Ishikawa (cell line): ENCODE data around the gene ACACA.

ENCODE experiments used
- CEBPB ChIP-seq: IDR thresholded peaks from 2 replicates; pipeline ENCODE4 v1.6.1; 2012
- CREB1 ChIP-seq: IDR thresholded peaks from 2 replicates; pipeline ENCODE4 v1.6.1; 2012; ENCODE audit warnings: low read depth
- EGR1 ChIP-seq: IDR thresholded peaks from 2 replicates; pipeline ENCODE4 v1.6.1; 2012
- EP300 ChIP-seq: IDR thresholded peaks from 2 replicates; pipeline ENCODE4 v1.6.1; 2012; ENCODE audit warnings: borderline replicate concordance
- FOXM1 ChIP-seq: IDR thresholded peaks from 2 replicates; pipeline ENCODE4 v1.6.1; 2012; ENCODE audit warnings: low read depth, borderline replicate concordance
- MAX ChIP-seq: IDR thresholded peaks from 2 replicates; pipeline ENCODE4 v1.6.1; 2012
- NFIC ChIP-seq: IDR thresholded peaks from 2 replicates; pipeline ENCODE4 v1.6.1; 2012
- RAD21 ChIP-seq: IDR thresholded peaks from 2 replicates; pipeline ENCODE4 v1.6.1; 2012; ENCODE audit warnings: low read depth
- REST ChIP-seq: IDR thresholded peaks from 2 replicates; pipeline ENCODE4 v1.6.1; 2012; ENCODE audit warnings: low read depth, mild to moderate bottlenecking
- TAF1 ChIP-seq: IDR thresholded peaks from 2 replicates; pipeline ENCODE4 v1.6.1; 2012; ENCODE audit warnings: low read depth, mild to moderate bottlenecking
- TCF12 ChIP-seq: IDR thresholded peaks from 2 replicates; pipeline ENCODE4 v1.6.1; 2012; ENCODE audit warnings: low read depth
- TEAD4 ChIP-seq: IDR thresholded peaks from 2 replicates; pipeline ENCODE4 v1.6.1; 2012
- USF1 ChIP-seq: IDR thresholded peaks from 2 replicates; pipeline ENCODE4 v1.6.1; 2012
- YY1 ChIP-seq: IDR thresholded peaks from 2 replicates; pipeline ENCODE4 v1.6.1; 2012; ENCODE audit warnings: low read depth
- ZBTB7A ChIP-seq: IDR thresholded peaks from 2 replicates; pipeline ENCODE4 v1.6.1; 2012; ENCODE audit warnings: low read depth

Gene ACACA

GRCh38 chr17:37116671-37117185, 289.9 kb downstream of the ACACA start:
- TF ChIP-seq CEBPB: no peak
- TF ChIP-seq FOXM1: no peak
- TF ChIP-seq EGR1: no peak
- no peak for TF ChIP-seq MAX
- no peak for TF ChIP-seq RAD21
- no peak for TF ChIP-seq ZBTB7A
- TF ChIP-seq TEAD4: no peak
- TF ChIP-seq REST: no peak

- no peak for TF ChIP-seq CREB1
- TF ChIP-seq MAX: no peak
- TF ChIP-seq NFIC: no peak
- TF ChIP-seq RAD21: no peak
- TF ChIP-seq TEAD4: no peak
- TF ChIP-seq REST: no peak
Observed at GRCh38 chr17:37111329-37111728, 295.3 kb downstream of the ACACA start.

- no peak for TF ChIP-seq EP300
- TF ChIP-seq TCF12: no peak
- no peak for TF ChIP-seq CEBPB
- TF ChIP-seq TEAD4: no peak
- TF ChIP-seq MAX: no peak
- no peak for TF ChIP-seq EGR1
- TF ChIP-seq ZBTB7A: no peak
- no peak for TF ChIP-seq RAD21
- no peak for TF ChIP-seq CREB1
- no peak for TF ChIP-seq REST
- TF ChIP-seq NFIC: no peak
- TF ChIP-seq YY1: no peak
- no peak for TF ChIP-seq USF1
- TF ChIP-seq FOXM1: no peak
- TF ChIP-seq TAF1: no peak
Observed at GRCh38 chr17:37110746-37111145, 295.9 kb downstream of the ACACA start.

- no peak for TF ChIP-seq TAF1
- TF ChIP-seq CREB1: no peak
- TF ChIP-seq YY1: no peak
- TF ChIP-seq ZBTB7A: no peak
- TF ChIP-seq FOXM1: no peak
- no peak for TF ChIP-seq EP300
- TF ChIP-seq EGR1: no peak
- no peak for TF ChIP-seq RAD21
- TF ChIP-seq REST: no peak
- no peak for TF ChIP-seq NFIC
- TF ChIP-seq USF1: no peak
- TF ChIP-seq TCF12: no peak
- no peak for TF ChIP-seq CEBPB
- TF ChIP-seq MAX: no peak
- TF ChIP-seq TEAD4: no peak
Observed at GRCh38 chr17:37109731-37110710, 296.6 kb downstream of the ACACA start.
